Activated T-helper 2 cell treated with anti-CD3 and anti-CD28 coated beads, Interferon-gamma antibody, Interleukin-2, Interleukin-4, amounts not matched to agents 10 μg/mL and 5 μg/mL and 100 μg/mL, durations not matched to agents 14 hours and 24 hours and 36 hours (primary cell): Measurements from ENCODE around the gene PDZD4. TPM values are rescaled to one million over a fixed set of nuclear protein-coding genes. Genes with fewer than 3 reads are reported as not detected.

Experiments
- DNase-seq: peaks from one replicate; pipeline ENCODE4 v3.0.0; 2021; ENCODE audit warnings: low spot score
- H3K27ac Mint-ChIP-seq: one replicate; pipeline ENCODE4 v1.8.0; 2021; ENCODE audit warnings: mixed read lengths
- H3K27me3 Mint-ChIP-seq: one replicate; pipeline ENCODE4 v1.8.0; 2021; ENCODE audit warnings: low read depth, mixed read lengths
- H3K36me3 Mint-ChIP-seq: one replicate; pipeline ENCODE4 v1.8.0; 2021; ENCODE audit warnings: low read depth, mixed read lengths
- H3K4me1 Mint-ChIP-seq: one replicate; pipeline ENCODE4 v1.8.0; 2021; ENCODE audit warnings: low read depth, mixed read lengths
- H3K4me3 Mint-ChIP-seq: one replicate; pipeline ENCODE4 v1.8.0; 2021; ENCODE audit warnings: low read depth, mild to moderate bottlenecking, moderate library complexity, mixed read lengths
- H3K9me3 Mint-ChIP-seq: one replicate; pipeline ENCODE4 v1.8.0; 2021; ENCODE audit warnings: mixed read lengths
- intact Hi-C: fragments of 100-400 bp; cut with micrococcal nuclease; formaldehyde crosslinking; loops from one replicate; pipeline ENCODE4 v1.15.1; 2023
- total RNA-seq: library from RNA; stranded (reverse); gene quantifications from 2 replicates; pipeline ENCODE4 v1.2.3, GENCODE V29; 2022

The PDZD4 gene
- total RNA-seq, 1 donor from 2014 or later, result 0.91 TPM

GRCh38 chrX:153772316-153773217 lies 57.8 kb downstream of the PDZD4 start:
- no peak overlapping the region for H3K27ac Mint-ChIP-seq
- no peaks in the 10 kb centered on the region for H3K9me3 Mint-ChIP-seq
- intact Hi-C loops, result no loop called here
- no peaks in the 10 kb centered on the region for H3K36me3 Mint-ChIP-seq
- H3K27me3 Mint-ChIP-seq, result no peaks in the 10 kb centered on the region
- no peak for DNase-seq
- H3K4me3 Mint-ChIP-seq, result no peak overlapping the region
- H3K4me1 Mint-ChIP-seq, result no peaks in the 10 kb centered on the region

GRCh38 chrX:153771415-153772315 lies 58.7 kb downstream of the PDZD4 start:
- Mint-ChIP-seq H3K27me3 (no peaks in the 10 kb centered on the region), H3K27ac (no peak overlapping the region), H3K4me3 (no peak overlapping the region), H3K36me3 (no peaks in the 10 kb centered on the region), H3K9me3 (no peaks in the 10 kb centered on the region), H3K4me1 (peaks cover 2% of the 10 kb centered on the region)
- intact Hi-C loops, result no loop called here
- no peak for DNase-seq

DNA sequence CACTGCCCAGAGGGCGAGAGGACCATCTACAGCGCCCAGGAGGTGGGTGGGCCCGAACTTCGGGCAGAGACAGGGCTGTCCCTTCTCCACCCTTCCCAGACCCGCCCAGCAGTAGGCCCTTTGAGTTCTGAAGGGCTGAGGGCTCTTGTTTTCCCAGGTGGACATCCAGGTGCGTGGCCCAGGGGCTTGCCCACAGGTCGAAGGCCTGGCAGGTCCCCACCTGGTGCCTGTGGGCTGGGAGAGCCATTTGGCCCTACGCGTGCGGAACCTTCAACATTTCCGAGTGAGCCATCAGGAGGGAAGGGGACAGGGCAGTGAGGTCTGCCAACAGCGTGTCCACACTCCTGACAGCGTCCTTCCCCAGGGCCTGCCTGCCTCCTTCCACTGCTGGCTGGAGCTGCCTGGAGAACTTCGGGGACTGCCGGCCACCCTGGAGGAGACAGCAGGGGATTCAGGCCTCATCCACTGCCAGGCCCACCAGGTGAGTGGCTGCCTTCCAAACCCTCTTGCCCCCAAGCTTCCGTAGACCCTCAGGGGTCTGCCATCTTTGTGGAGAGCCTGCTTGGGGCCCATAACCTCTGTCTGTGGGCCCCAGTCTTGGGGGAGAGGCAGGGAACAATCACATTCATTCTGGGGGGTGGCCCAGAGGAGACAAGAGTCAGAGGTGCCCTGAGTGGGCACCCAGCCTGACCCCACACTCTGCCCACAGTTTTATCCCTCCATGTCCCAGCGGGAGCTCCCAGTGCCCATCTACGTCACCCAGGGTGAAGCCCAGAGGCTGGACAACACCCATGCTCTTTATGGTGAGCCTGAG lies 59.5 kb downstream of the PDZD4 start:
- no peaks in the 10 kb centered on the region for H3K27me3 Mint-ChIP-seq
- intact Hi-C loops, result no loop called here
- no peaks in the 10 kb centered on the region for H3K36me3 Mint-ChIP-seq

GRCh38 chrX:153769865-153770600 lies 60.3 kb downstream of the PDZD4 start:
- H3K4me1 Mint-ChIP-seq, result peaks cover 4% of the 10 kb centered on the region
- no peaks in the 10 kb centered on the region for H3K9me3 Mint-ChIP-seq
- DNase-seq, result no peak
- no peak overlapping the region for H3K27ac Mint-ChIP-seq
- H3K4me3 Mint-ChIP-seq, result no peak overlapping the region
- H3K36me3 Mint-ChIP-seq, result no peaks in the 10 kb centered on the region
- intact Hi-C loops, result loop anchor here (10.0 kb wide), 1 partner anchor 155 kb away; the partner anchor contains the start of gene ARHGAP4
- H3K27me3 Mint-ChIP-seq, result no peaks in the 10 kb centered on the region

More for the DNA sequence above, 59.5 kb downstream of the PDZD4 start:
- H3K27ac Mint-ChIP-seq, result no peak overlapping the region
- no peak for DNase-seq
- peaks cover 4% of the 10 kb centered on the region for H3K4me1 Mint-ChIP-seq
- no peak overlapping the region for H3K4me3 Mint-ChIP-seq
- H3K9me3 Mint-ChIP-seq, result no peaks in the 10 kb centered on the region

DNA sequence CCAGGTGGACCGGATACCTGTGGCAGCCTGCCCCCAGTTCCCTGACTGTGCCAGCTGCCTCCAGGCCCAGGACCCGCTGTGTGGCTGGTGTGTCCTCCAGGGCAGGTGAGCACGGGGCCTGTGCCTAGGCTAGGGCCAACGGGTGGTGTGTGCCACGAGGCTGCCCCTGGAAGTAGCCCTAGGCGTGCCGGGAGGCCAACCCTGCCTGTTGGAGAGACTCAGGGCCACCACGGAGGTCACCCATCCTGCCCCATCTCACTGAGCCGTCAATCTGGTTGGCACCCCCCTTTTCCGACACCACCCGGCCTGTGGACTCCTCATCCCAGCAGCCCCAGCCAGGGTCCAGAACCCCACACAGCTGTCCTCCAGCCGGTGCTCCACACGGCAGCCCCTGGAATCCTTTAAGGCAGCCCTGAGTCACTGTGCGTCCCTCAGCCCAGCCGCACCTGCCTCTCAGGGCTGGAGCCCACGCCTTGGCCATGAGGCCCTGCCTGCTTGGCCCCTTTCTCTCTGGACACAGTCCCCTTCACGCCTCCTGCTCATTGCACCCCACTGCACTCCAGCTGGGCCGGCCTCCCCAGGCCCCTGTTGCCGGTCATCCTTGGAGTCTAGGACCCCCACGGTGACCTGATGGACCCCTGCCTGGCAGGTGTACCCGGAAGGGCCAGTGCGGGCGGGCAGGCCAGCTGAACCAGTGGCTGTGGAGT lies 61.0 kb downstream of the PDZD4 start:
- no peaks in the 10 kb centered on the region for H3K9me3 Mint-ChIP-seq
- H3K36me3 Mint-ChIP-seq, result no peaks in the 10 kb centered on the region
- intact Hi-C loops, result loop anchor here (10.0 kb wide), 1 partner anchor 155 kb away; the partner anchor contains the start of gene ARHGAP4
- H3K4me3 Mint-ChIP-seq, result no peak overlapping the region
- DNase-seq, result no peak
- H3K27me3 Mint-ChIP-seq, result no peaks in the 10 kb centered on the region
- H3K4me1 Mint-ChIP-seq, result peaks cover 4% of the 10 kb centered on the region
- no peak overlapping the region for H3K27ac Mint-ChIP-seq

DNA sequence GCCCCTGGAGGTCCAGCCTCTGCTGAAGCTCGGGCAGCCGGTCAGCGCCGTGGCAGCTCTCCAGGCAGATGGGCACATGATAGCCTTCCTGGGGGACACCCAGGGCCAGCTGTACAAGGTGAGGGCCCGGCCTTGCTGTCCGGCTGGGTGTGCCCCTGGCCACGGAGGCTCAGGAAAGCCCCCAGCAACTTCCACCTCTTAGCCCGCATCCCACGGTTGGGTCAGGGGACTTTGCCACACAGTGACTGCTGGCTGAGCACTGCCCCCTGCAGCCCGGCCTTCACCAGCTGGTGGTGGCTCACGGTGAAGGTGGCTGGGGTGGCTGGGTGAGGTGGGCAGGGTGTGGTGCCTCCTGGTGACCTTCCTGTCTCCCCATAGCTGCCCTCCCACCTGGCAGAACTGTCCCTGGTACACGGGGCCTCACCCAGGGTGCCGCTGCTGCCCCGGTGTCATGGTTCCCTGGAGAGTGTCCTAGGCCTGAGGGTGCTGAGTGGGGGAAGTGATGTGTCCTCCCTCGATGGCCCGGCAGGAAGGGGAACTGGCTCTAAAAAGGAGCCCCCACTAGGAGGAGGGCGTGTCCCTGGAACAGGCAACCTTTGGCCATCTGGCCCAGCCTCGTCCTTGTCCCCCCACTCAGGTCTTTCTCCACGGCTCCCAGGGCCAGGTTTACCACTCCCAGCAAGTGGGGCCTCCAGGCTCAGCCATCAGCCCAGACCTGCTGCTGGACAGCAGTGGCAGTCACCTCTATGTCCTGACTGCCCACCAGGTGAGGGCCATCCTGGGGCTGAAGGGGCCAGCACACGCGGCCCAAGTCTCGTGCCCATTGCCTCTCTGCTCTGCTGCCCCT lies 61.8 kb downstream of the PDZD4 start:
- Mint-ChIP-seq H3K27ac (no peak overlapping the region), H3K4me3 (no peak overlapping the region), H3K27me3 (no peaks in the 10 kb centered on the region), H3K4me1 (peaks cover 4% of the 10 kb centered on the region), H3K36me3 (no peaks in the 10 kb centered on the region), H3K9me3 (no peaks in the 10 kb centered on the region)
- intact Hi-C loops, result loop anchor here (10.0 kb wide), 1 partner anchor 156 kb away; the partner anchor contains the start of gene ARHGAP4
- DNase-seq, result no peak

DNA sequence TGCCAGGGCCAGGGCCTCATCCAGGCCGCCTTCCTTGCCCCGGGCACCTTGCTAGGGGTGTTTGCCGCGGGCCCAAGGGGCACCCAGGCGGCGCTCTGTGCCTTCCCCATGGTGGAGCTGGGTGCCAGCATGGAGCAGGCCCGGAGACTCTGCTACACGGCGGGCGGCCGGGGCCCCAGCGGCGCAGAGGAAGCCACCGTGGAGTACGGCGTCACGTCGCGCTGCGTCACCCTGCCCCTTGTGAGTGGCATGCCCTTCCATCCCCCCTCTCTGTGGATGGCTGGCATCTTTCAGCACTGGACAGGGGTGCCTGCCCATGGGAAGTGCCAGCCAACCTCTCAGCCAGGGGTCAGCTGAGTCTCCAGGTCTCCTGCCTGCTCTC lies 62.7 kb downstream of the PDZD4 start:
- intact Hi-C loops, result loop anchor here (10.0 kb wide), 1 partner anchor 157 kb away; the partner anchor contains the start of gene ARHGAP4
- no peak for DNase-seq
- no peaks in the 10 kb centered on the region for H3K36me3 Mint-ChIP-seq
- H3K4me3 Mint-ChIP-seq, result no peak overlapping the region
- no peaks in the 10 kb centered on the region for H3K9me3 Mint-ChIP-seq
- no peak overlapping the region for H3K27ac Mint-ChIP-seq
- no peaks in the 10 kb centered on the region for H3K27me3 Mint-ChIP-seq
- H3K4me1 Mint-ChIP-seq, result peaks cover 4% of the 10 kb centered on the region

DNA sequence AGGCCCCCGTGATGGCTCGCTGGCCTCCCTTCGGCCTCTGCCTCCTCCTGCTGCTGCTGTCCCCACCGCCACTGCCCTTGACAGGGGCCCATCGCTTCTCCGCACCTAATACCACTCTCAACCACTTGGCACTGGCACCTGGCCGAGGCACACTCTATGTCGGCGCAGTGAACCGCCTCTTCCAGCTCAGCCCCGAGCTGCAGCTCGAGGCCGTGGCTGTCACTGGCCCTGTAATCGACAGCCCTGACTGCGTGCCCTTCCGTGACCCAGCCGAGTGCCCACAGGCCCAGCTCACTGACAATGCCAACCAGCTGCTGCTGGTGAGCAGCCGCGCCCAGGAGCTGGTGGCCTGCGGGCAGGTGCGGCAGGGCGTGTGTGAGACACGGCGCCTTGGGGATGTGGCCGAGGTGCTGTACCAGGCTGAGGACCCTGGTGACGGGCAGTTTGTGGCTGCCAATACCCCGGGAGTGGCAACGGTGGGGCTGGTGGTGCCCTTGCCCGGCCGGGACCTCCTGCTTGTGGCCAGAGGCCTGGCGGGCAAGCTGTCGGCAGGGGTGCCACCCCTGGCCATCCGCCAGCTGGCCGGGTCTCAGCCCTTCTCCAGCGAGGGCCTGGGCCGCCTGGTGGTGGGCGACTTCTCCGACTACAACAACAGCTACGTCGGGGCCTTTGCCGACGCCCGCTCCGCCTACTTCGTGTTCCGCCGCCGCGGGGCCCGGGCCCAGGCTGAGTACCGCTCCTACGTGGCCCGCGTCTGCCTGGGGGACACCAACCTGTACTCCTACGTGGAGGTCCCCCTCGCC lies 63.3 kb downstream of the PDZD4 start:
- intact Hi-C loops, result loop anchor here (10.0 kb wide), 1 partner anchor 158 kb away; the partner anchor contains the start of gene ARHGAP4
- Mint-ChIP-seq H3K36me3 (no peaks in the 10 kb centered on the region), H3K9me3 (no peaks in the 10 kb centered on the region), H3K4me3 (no peak overlapping the region), H3K27me3 (no peaks in the 10 kb centered on the region), H3K4me1 (peaks cover 4% of the 10 kb centered on the region), H3K27ac (no peak overlapping the region)
- DNase-seq, result no peak

DNA sequence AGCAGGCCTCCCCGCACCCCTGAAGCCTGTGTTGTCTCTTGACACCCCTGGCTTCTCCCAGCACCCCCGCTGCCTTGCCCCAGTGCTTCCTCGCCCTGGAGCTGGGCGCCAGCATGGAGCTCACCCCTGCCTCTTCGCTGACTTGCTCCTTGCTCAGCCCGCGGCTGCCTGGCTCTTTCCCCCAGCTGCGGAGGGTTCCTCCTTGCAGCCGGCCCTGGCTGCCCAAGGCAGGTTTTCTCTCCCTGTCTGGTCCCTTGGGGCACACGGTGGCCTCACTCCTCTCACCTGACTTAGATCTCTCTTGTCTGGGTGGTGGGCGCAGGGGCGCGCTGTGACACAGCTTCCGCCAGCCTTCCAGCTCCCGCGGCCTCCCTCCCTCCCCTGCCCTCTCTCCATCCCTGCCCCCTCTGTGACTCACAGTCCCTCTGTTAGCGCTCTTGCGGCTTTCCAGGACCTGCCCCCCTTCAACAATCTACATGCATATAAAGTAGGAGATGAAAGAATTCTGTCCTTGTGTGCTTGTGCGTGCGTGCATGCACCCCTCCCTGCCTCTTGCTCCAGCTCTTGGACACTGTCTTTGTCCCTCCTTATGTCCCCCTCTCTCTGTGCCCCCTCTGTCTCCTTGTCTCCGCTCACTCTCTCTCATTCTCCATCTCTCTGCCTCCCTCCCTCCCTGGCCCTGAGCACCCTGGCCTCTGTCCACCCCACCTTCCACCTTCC lies 64.1 kb downstream of the PDZD4 start:
- Mint-ChIP-seq H3K9me3 (no peaks in the 10 kb centered on the region), H3K4me3 (no peak overlapping the region), H3K27ac (peak overlapping the region; percentile 26), H3K36me3 (no peaks in the 10 kb centered on the region), H3K4me1 (peaks cover 4% of the 10 kb centered on the region), H3K27me3 (no peaks in the 10 kb centered on the region)
- no peak for DNase-seq
- intact Hi-C loops, result loop anchor here (10.0 kb wide), 1 partner anchor 159 kb away; the partner anchor contains the start of gene ARHGAP4
